RKO (cell line): ENCODE data around the gene CCDC73.
"Not testable (repeated sequence)": the region's sequence is repeated elsewhere in the genome, so short reads cannot be mapped to it uniquely, and the experiment has no call there.

ENCODE experiments used
- DNase-seq: peaks from one replicate; pipeline ENCODE4 v3.0.0-alpha.2; 2016; ENCODE audit warnings: low spot score

The CCDC73 gene

DNA sequence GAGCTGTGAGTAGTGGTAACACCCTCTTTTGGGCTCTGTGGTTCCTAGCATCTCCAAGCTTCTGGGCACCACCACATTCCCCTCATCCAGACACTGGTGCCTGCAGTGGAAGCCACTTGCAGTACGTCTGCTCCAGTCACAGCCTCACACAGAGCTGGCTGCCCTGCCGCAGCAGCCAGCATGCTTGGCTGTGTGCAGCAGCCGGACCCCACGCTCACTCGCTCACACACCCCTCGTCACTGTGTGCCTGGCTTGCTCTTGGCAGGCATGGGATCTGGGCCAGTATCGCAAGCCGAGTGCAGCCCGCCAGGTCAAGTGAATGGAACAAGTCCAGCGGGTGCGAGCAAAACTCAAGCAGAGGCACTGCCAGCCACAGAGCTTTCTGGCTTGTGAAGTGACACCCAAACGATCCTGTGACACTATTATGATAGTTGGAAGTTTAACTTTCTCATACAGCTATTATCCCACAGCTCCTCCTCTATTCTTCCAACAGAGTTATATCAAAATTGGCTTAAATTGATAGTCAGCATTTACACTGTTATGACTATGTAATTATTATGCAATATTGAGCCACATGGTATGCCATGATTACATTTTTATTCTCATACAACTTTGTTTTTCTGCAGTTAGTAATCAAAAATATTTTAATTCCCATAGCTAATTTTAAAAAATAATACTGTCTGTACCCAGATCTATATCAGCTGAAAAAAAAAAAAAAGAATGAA is 89.0 kb downstream of the CCDC73 start:
- DNase-seq = no peak

GRCh38 chr11:32704775-32705174 is 89.7 kb downstream of the CCDC73 start:
- no peak for DNase-seq

- DNase-seq = no peak
Observed at GRCh38 chr11:32704261-32704660, 90.2 kb downstream of the CCDC73 start.

DNA sequence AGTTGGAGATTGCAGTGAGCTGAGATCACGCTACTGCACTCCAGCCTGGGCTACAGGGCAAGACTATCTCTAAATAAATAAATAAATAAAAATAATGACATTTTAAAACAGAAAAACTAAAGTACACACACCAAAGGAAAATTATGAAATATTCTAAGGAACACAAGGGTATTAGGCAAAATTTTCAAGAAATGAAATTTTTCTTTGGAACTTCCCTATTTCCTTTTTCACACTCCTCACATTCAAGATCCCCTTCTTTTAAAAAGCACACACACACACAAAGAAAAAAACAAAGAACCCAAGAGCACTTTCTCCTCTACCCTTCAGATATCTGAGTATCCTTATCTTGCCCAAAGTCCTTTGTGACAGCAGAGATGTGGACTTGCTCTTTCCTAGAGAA is 92.8 kb downstream of the CCDC73 start:
- no peak for DNase-seq

DNA sequence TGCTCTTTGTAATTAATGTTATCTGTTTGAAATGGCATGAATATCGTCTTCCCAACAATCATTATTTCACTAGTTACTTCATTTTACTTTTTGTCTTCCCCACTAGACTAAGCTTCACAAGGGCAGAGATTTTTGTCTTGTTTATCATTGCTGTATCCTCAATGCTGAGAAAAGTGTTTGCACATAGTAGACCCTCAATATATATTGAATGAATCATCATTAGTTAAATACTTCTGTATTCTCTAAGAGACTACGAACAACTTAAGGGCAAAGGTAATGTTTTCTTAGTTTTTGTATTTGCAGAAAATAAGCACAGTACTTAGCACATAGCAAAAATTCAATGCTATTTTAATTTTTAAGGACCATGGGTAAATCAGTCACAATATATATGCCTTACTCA is 95.9 kb downstream of the CCDC73 start:
- DNase-seq = no peak

- no peak for DNase-seq
Observed at GRCh38 chr11:32671051-32671450, 123.4 kb downstream of the CCDC73 start.

DNA sequence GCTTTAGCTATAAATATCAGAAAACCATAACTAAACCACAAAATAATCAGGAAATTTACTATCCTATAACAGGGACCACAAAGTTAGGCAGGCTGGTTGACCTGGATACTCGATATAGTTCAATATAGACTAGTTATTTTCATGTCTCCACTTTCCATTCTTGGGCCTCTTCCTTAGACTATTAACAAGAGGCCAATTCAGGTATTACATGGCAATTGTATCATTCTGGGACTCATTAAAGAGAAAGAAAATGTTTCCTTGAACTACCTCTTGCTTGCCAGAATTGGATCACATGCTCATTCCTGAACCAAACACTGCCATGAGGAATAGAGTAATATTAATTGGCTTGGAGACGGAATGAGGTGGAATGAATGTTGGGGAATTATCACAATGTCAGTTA is 134.8 kb downstream of the CCDC73 start:
- peak; percentile 14 for DNase-seq

DNA sequence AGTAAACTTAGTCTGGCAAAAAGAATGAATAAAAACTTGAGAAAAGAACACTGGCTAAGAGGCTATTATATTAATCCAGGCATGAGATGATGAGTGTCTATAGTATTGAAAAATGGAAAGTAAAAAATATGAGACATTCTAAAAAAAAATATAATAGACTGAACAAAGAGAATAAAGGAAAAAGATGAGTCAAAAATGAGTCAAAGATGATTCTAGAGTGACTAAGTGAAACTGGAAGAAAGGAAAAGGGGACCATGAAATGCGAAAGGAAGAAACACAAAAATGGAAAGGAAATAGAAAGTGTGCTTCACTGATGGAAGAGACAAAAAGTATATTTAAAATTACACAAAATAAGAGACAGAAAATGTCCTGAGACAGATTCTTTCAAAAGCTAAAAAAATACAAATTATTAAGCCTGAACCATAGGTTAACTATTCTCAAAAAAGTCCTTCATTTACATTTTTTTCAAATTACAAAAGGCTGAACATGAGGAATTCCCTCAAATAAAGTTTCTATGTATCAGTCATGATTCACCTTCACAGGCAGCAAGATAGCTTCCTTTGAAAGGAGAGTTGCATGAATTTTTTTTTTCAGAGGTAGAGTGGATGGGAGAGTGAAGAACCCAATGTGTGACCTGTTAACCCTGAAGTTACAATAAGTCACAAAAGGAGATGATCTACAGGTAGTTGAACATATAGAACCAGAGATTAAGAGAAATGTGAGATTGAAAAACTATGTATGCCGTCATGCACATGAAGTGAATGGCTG is 135.6 kb downstream of the CCDC73 start:
- peak; percentile 70 for DNase-seq

GRCh38 chr11:32643526-32643925 is 150.9 kb downstream of the CCDC73 start:
- peak; percentile 40 for DNase-seq

DNA sequence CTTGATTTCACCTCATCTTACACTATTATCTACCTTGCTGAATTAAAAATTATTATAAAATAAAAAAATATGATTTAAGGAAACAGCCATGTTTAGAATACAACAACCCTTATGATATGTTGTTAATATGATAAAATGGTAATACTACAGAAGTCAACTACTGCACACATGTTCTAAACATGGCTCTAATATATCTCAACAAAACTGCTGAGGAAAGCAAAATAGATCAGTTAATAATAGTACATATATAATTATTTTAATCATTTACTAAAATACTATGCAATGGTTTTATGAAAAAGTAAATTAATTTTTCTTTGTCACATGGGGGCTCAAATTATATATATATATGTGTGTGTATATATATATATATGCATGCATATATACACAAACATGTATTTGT is 153.1 kb downstream of the CCDC73 start:
- DNase-seq = no peak

GRCh38 chr11:32635819-32636218 is 158.6 kb downstream of the CCDC73 start:
- no peak for DNase-seq

GRCh38 chr11:32630844-32631243 is 163.6 kb downstream of the CCDC73 start:
- no peak for DNase-seq

DNA sequence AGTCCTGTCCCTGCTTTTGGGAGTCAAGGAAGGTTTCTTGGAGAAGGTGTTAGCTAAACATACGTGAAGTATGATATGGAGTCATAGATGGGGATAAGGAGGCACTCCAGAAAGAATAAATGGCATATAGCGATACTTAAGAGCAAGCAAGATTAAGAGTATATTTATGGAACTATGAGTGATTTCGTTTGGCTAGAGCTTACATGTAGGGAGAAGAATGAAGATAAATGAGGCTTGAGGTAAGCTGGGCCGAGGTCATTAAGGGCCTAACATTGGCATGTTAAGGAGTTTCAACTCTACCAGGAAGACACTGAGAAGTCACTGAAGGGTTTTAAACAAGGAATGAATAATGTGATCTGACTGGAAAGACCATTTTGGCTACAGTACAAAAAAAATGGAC is 177.6 kb downstream of the CCDC73 start:
- DNase-seq = no peak

- DNase-seq = peak; percentile 23
Observed at GRCh38 chr11:32615422-32615821, 179.0 kb downstream of the CCDC73 start.

- no peak for DNase-seq
Observed at GRCh38 chr11:32613500-32614151, 180.8 kb downstream of the CCDC73 start.

DNA sequence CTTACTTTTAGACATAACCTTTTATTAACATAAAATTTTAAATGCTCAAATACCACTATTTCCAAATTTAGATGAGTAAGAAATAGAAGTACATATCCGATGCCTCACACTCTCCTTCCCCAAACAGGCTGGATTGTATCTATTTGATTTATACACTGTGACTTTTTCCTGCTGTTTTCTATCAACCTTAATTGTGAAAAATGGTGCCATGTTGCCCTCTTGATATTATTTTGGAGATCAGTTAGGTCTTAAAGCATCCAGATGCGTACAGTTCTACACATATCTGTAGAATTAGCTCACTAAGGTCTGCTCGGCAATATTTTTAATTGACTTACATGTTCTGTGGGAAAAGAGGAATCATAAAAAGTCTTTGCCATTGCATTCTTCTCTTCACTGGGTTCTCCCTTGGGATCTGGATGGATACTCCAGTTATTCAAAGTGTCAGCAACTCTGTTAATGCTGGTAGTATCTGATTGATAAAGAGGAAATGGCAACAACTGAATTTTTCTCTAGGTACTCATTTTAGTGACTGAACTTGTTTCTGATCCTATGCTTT is 183.6 kb downstream of the CCDC73 start:
- no peak for DNase-seq

GRCh38 chr11:32608826-32609225 is 185.6 kb downstream of the CCDC73 start:
- DNase-seq = not testable (repeated sequence)

- no peak for DNase-seq
Observed at GRCh38 chr11:32606220-32606619, 188.2 kb downstream of the CCDC73 start.

DNA sequence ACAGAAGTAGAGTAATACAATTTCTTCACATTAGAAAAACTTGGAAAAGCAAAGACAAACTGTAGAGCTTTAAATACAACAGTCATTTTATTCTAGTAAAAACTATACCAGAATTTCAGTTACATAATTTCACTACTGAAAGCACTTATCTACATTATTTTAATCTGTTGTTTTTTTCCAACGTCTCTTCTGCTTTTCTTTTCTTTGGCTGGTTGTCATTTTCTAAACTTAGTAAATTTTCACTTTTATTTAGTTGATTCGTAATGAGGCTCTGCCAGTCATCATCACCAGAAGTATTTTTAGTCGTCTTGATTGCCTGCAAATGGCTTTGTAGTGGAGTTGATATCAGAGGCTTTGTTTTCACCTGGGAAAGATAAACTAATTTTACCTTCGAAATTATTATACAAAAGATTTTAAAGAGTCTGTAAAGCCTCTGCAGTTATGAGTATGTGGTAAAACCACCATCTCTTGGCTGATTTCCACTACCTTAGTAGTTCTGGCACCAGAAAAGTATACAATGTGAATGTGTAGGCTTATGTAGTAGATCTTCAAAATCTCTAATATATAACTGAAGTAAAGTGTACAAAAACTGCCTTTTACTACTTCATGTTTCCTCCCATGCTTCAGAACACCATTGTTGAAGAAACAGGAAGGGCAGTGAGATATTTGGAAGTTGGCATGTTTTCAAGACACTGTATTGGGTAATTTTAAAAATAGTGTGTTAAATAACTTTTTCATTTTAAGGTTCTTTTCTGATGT is 191.6 kb downstream of the CCDC73 start:
- no peak for DNase-seq

- DNase-seq = no peak
Observed at GRCh38 chr11:32597921-32598320, 196.5 kb downstream of the CCDC73 start.

DNA sequence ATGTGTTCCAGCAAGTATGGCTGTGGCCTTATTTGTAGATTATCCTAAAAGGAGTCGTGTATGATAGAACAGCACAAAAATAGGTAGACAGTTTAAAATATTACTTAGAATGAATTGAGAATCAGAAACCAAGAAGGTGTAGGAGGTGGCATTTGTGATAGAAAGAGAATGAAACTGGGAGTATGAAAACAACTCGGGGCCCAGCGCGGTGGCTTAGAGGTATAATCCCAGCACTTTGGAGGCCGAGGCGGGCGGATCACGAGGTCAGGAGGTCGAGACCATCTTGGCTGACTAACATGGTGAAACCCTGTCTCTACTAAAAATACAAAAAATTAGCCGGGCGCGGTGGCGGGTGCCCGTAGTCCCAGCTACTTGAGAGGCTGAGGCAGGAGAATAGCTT is 198.3 kb downstream of the CCDC73 start:
- DNase-seq = not testable (repeated sequence)

GRCh38 chr11:32594272-32594671 is 200.2 kb downstream of the CCDC73 start:
- DNase-seq = no peak
